ENCODE results near the gene SMCO2. TPM values are rescaled to one million over a fixed set of nuclear protein-coding genes. Genes with fewer than 3 reads are reported as not detected.

Gene SMCO2
- total RNA-seq, 2 donors from 2014 or later, result 0.31 to 1.0 TPM

GRCh38 chr12:27424631-27425230, 21.8 kb upstream of the SMCO2 start:
- Histone ChIP-seq H3K4me3 (ENCODE audit: low read length) (no peak overlapping the region), H3K36me3 (ENCODE audit: control insufficient read depth, insufficient read depth, low read length) (peaks cover 10% of the 10 kb centered on the region), H3K9me3 (ENCODE audit: control insufficient read depth, low read length) (no peaks in the 10 kb centered on the region), H3K4me1 (ENCODE audit: control insufficient read depth, insufficient read depth, low read length) (no peaks in the 10 kb centered on the region), H3K27ac (ENCODE audit: low read depth, low read length) (no peak overlapping the region), H3K9ac (ENCODE audit: extremely low read depth, low read length, poor library complexity, severe bottlenecking) (no peak overlapping the region), H3K27me3 (ENCODE audit: control insufficient read depth, insufficient read depth, low read length, poor library complexity, severe bottlenecking) (no peaks in the 10 kb centered on the region)
- H3K27me3 Mint-ChIP-seq (ENCODE audit: insufficient read depth), result no peaks in the 10 kb centered on the region
- peak overlapping the region; percentile 80 for H3K27ac Mint-ChIP-seq
- peaks cover 22% of the 10 kb centered on the region for H3K4me1 Mint-ChIP-seq
- H3K36me3 Mint-ChIP-seq (ENCODE audit: low read depth), result peaks cover 18% of the 10 kb centered on the region
- no peaks in the 10 kb centered on the region for H3K9me3 Mint-ChIP-seq
- peak; percentile 94 for TF ChIP-seq CTCF (conservative IDR thresholded peaks at IDR 0.05)
- no peak overlapping the region for H3K4me3 Mint-ChIP-seq
- 83 to 88% methylated on average over 3 of the region's 4 CpGs for WGBS, 2 experiments (ENCODE audit: insufficient coverage in 1 of 2, insufficient read length in 1 of 2)
- peak; percentile 66 for DNase-seq

DNA sequence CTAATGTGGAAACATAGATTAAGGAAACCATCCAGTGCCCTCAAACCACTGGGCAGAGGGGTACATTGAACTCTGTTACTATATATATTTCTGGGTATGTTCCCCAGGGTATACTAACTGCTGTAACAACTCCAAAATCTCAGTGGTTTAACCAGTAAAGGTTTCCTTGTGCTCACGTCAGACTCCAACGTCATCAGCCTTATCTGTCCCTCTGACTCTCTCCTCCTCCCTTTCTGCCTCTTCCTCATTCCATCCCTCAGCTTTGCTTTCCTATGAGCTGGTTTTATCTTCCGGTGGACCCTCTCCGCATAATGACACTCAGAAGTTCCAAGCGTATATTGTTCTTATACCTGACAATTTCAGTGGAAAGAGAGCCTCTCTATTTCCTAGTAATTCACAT, 21.2 kb upstream of the SMCO2 start:
- TF ChIP-seq CTCF (conservative IDR thresholded peaks at IDR 0.05), result no peak
- Histone ChIP-seq H3K4me1 (ENCODE audit: control insufficient read depth, insufficient read depth, low read length) (no peaks in the 10 kb centered on the region), H3K27ac (ENCODE audit: low read depth, low read length) (no peak overlapping the region), H3K36me3 (ENCODE audit: control insufficient read depth, insufficient read depth, low read length) (peaks cover 4% of the 10 kb centered on the region), H3K27me3 (ENCODE audit: control insufficient read depth, insufficient read depth, low read length, poor library complexity, severe bottlenecking) (no peaks in the 10 kb centered on the region), H3K4me3 (ENCODE audit: low read length) (no peak overlapping the region), H3K9ac (ENCODE audit: extremely low read depth, low read length, poor library complexity, severe bottlenecking) (no peak overlapping the region), H3K9me3 (ENCODE audit: control insufficient read depth, low read length) (no peaks in the 10 kb centered on the region)
- Mint-ChIP-seq H3K27me3 (ENCODE audit: insufficient read depth) (no peaks in the 10 kb centered on the region), H3K36me3 (ENCODE audit: low read depth) (peaks cover 13% of the 10 kb centered on the region), H3K4me3 (no peak overlapping the region), H3K27ac (no peak overlapping the region), H3K4me1 (peaks cover 22% of the 10 kb centered on the region), H3K9me3 (no peaks in the 10 kb centered on the region)
- DNase-seq, result no peak
- 92 to 94% methylated on average over 5 of the region's 5 CpGs for WGBS, 2 experiments (ENCODE audit: insufficient coverage in 1 of 2, insufficient read length in 1 of 2)

DNA sequence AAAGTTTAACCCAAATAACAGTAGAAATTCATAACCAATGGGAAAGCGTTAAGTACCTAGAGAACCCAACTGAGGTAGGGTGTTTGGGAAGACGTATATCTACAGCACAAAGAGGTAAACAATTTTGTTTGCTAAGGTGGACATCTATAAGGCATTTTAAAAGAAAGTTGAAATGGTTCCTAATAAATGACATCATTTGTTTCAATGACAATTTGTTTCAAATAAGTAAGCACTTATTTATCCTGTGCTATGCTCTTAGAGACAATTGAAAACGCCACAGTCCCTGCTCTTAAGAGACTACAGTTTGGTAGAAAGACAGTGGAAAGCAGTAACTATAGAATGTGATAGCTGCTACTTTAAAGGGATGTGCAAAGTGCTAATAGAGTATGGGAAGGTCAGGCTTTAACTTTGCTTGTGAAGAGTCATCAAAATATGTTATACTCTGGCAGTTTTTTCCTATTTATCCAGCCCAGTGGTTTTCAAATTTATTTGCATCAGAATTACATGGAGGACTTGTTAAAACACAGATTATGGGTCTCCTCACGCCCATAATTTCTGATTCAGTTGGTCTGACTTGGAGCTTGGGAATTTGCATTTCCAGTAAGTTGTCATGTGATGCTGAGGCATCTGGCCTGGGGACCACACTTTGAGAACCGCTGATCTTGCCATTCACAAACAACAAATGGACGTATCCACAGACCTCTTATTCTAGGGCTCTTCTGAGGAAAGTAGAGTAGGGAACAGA, 19.6 kb upstream of the SMCO2 start:
- Histone ChIP-seq H3K4me1 (ENCODE audit: control insufficient read depth, insufficient read depth, low read length) (no peaks in the 10 kb centered on the region), H3K36me3 (ENCODE audit: control insufficient read depth, insufficient read depth, low read length) (no peaks in the 10 kb centered on the region), H3K27ac (ENCODE audit: low read depth, low read length) (no peak overlapping the region), H3K27me3 (ENCODE audit: control insufficient read depth, insufficient read depth, low read length, poor library complexity, severe bottlenecking) (no peaks in the 10 kb centered on the region), H3K9ac (ENCODE audit: extremely low read depth, low read length, poor library complexity, severe bottlenecking) (no peak overlapping the region), H3K9me3 (ENCODE audit: control insufficient read depth, low read length) (no peaks in the 10 kb centered on the region), H3K4me3 (ENCODE audit: low read length) (no peak overlapping the region)
- Mint-ChIP-seq H3K4me3 (no peak overlapping the region), H3K27me3 (ENCODE audit: insufficient read depth) (no peaks in the 10 kb centered on the region), H3K27ac (no peak overlapping the region), H3K4me1 (peaks cover 22% of the 10 kb centered on the region), H3K36me3 (ENCODE audit: low read depth) (peaks cover 2% of the 10 kb centered on the region), H3K9me3 (peaks cover 9% of the 10 kb centered on the region)
- WGBS, 2 experiments (ENCODE audit: insufficient coverage in 1 of 2, insufficient read length in 1 of 2), result 89 to 94% methylated on average over 4 to 6 of the region's 6 CpGs
- no peak for TF ChIP-seq CTCF (conservative IDR thresholded peaks at IDR 0.05)
- DNase-seq, result no peak

Data from endodermal cell (in vitro differentiated cells).